ENCODE data around the gene ERG.

The ERG gene

GRCh38 chr21:38441153-38441552, 57.1 kb downstream of the ERG start:
- no peak overlapping the region for H3K4me3 ChIP-seq (replicated peaks; ENCODE audit: low read depth, low read length)
- TF ChIP-seq CTCF (IDR thresholded peaks at IDR 0.05; ENCODE audit: low read length, missing control alignments) = no peak
- peak; percentile 21 for DNase-seq (ENCODE audit: low read depth)

- no peak overlapping the region for H3K4me3 ChIP-seq (replicated peaks; ENCODE audit: low read depth, low read length)
- TF ChIP-seq CTCF (IDR thresholded peaks at IDR 0.05; ENCODE audit: low read length, missing control alignments) = no peak
- peak; percentile 95 for DNase-seq (ENCODE audit: low read depth)
Observed at GRCh38 chr21:38440746-38441145, 57.5 kb downstream of the ERG start.

- no peak for TF ChIP-seq CTCF (IDR thresholded peaks at IDR 0.05; ENCODE audit: low read length, missing control alignments)
- no peak overlapping the region for H3K4me3 ChIP-seq (replicated peaks; ENCODE audit: low read depth, low read length)
- peak; percentile 20 for DNase-seq (ENCODE audit: low read depth)
Observed at GRCh38 chr21:38439957-38440356, 58.3 kb downstream of the ERG start.

GRCh38 chr21:38439426-38439825, 58.9 kb downstream of the ERG start:
- no peak for TF ChIP-seq CTCF (IDR thresholded peaks at IDR 0.05; ENCODE audit: low read length, missing control alignments)
- no peak overlapping the region for H3K4me3 ChIP-seq (replicated peaks; ENCODE audit: low read depth, low read length)
- DNase-seq (ENCODE audit: low read depth) = peak; percentile 47

GRCh38 chr21:38438462-38438893, 59.8 kb downstream of the ERG start:
- no peak overlapping the region for H3K4me3 ChIP-seq (replicated peaks; ENCODE audit: low read depth, low read length)
- no peak for TF ChIP-seq CTCF (IDR thresholded peaks at IDR 0.05; ENCODE audit: low read length, missing control alignments)
- peak; percentile 99 for DNase-seq (ENCODE audit: low read depth)

- DNase-seq (ENCODE audit: low read depth) = no peak
- TF ChIP-seq CTCF (IDR thresholded peaks at IDR 0.05; ENCODE audit: low read length, missing control alignments) = no peak
- H3K4me3 ChIP-seq (replicated peaks; ENCODE audit: low read depth, low read length) = no peak overlapping the region
Observed at GRCh38 chr21:38436341-38436740, 61.9 kb downstream of the ERG start.

GRCh38 chr21:38434913-38435533, 63.3 kb downstream of the ERG start:
- TF ChIP-seq CTCF (IDR thresholded peaks at IDR 0.05; ENCODE audit: low read length, missing control alignments) = no peak
- no peak overlapping the region for H3K4me3 ChIP-seq (replicated peaks; ENCODE audit: low read depth, low read length)
- DNase-seq (ENCODE audit: low read depth) = peak; percentile 56
